Left forelimb (tissue), 1 donor: ENCODE data around the gene PCDHA1.

ENCODE experiments used
- DNase-seq: peaks from one replicate; pipeline ENCODE4 v3.0.0-alpha.2; 2018; ENCODE audit warnings: low spot score

The PCDHA1 gene

DNA sequence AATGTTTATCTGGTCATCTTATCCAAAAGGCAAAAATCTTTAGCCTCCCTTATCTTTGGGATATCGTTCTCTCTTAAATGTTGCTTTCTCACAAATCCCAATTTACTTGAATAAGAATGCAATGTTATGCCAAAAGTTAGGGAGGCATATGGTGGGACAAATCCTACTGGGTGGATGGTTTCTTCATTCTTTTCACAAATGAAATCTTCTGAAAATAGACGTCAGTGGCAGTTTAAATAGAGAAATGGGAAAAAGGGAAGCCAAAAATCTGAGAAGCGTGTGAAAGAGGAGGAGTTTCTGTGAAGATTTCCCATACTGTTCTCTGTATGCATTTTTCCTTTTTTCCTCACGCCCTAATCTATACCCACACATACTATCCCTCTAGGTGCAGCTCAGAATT, 137.7 kb downstream of the PCDHA1 start:
- DNase-seq: no peak

DNA sequence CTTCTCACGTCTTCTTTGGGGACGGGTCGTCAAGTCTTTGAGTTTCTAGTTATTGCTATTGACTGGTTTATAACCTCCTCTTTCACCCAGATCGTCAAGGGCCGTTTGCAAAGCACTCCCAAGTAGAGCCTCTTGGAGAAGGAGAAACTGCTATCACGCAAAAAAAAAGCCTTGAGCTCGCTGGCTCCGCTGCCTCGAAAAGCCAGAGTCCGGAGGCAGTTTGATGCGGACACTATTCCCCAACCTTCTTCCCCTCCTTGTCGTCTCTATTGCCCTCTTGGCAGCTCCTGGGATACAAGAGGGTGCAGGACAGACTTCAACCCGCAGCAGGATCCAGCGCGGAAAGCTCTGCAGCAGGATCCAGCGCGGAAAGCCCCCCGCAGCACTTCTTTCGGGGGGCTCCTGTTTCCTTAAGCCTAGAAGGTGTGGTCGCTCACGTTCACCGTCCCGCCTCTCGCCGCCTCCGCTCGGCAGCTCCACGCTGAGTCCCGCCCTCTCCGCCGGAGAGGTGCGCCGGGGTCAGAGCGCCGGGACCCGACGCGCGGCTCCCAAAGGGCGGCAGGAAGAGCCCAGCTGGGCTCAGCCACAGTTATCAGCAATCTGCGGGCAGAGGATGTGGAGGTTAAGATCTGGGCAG, 140.0 kb downstream of the PCDHA1 start, which contains the start of gene PCDHAC1:
Gene PCDHAC1 (plus strand): TSS at position 494 of the 637 bp plus-strand sequence. CDS start 594 bp downstream, outside the sequence.
- no peak for DNase-seq

GRCh38 chr5:140926443-140927227, 140.7 kb downstream of the PCDHA1 start:
- DNase-seq: peak; percentile 84

- no peak for DNase-seq
These were observed 141.3 kb downstream of the PCDHA1 start for GRCh38 chr5:140927228-140927573.

- no peak for DNase-seq
These were observed 149.1 kb downstream of the PCDHA1 start for GRCh38 chr5:140934964-140935606.

GRCh38 chr5:140946578-140946977, 160.6 kb downstream of the PCDHA1 start:
- DNase-seq: no peak

DNA sequence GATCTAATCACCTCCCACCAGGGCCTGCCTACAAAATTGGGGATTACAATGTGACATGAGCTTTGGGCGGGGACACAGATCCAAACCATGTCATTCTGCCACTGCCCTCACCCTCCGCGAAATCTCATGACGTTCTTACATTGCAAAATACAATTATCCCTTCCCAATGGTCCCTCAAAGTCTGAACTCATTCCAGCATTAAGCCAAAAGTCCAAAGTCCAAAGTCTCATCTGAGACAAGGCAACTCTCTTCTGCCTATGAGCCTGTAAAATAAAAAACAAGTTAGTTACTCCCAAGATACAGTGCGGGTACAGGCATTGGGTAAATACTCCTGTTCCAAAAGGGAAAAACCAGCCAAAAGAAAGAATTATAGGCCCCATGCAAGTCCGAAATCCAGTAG, 165.7 kb downstream of the PCDHA1 start:
- no peak for DNase-seq

GRCh38 chr5:140953234-140953633, 167.3 kb downstream of the PCDHA1 start:
- no peak for DNase-seq

GRCh38 chr5:140962190-140962589, 176.2 kb downstream of the PCDHA1 start:
- no peak for DNase-seq

GRCh38 chr5:140964356-140964755, 178.4 kb downstream of the PCDHA1 start:
- DNase-seq: no peak

DNA sequence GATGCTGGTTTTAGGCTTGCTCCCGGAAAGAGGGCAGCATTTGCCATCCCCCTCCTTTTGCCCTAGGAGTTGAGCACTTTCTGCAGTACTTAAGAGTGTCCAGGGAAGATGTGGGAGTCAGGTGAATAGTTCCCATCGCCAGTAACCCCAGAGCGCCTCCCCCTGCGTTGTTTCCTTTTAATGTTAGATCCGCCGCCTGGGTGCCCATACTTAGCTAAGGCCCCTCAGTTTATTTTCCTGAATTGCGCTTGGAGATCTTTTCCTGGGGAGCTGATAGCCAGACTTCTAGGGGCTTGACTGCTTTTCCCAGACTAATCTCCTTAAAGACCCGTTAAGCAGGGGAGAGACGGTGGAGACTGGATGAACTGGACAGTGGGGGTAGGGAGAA, 180.0 kb downstream of the PCDHA1 start:
- DNase-seq: no peak

GRCh38 chr5:140966293-140967225, 180.6 kb downstream of the PCDHA1 start, which contains the start of gene PCDHAC2:
Gene PCDHAC2 (plus strand): TSS chr5:140966476. CDS start chr5:140966767, 291 bp downstream.
- peak; percentile 72 for DNase-seq

GRCh38 chr5:140967226-140967893, 181.4 kb downstream of the PCDHA1 start:
- no peak for DNase-seq

GRCh38 chr5:140969880-140970279, 183.9 kb downstream of the PCDHA1 start:
- no peak for DNase-seq

GRCh38 chr5:140973550-140973949, 187.6 kb downstream of the PCDHA1 start:
- DNase-seq: no peak

GRCh38 chr5:140977003-140977402, 191.1 kb downstream of the PCDHA1 start:
- DNase-seq: no peak

DNA sequence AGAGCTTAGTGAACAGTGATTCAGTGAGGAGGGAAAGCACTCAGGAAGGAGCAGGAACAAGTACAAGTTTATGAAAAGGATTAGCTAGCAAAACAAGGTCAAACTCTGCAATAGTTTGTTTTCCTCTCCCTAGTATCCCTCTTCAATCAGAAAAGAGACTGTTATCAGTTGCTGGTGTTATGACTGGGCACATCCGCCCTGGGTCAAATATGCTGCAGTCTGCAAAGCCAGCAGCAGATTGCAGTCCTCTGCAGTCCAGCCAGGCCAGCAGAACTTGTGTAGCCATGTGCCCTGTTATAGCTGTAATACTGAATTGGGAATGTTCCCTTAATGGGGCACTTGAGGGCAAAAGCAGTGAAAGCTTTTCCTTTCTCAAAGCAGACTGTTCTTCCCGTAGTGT, 192.3 kb downstream of the PCDHA1 start:
- no peak for DNase-seq

DNA sequence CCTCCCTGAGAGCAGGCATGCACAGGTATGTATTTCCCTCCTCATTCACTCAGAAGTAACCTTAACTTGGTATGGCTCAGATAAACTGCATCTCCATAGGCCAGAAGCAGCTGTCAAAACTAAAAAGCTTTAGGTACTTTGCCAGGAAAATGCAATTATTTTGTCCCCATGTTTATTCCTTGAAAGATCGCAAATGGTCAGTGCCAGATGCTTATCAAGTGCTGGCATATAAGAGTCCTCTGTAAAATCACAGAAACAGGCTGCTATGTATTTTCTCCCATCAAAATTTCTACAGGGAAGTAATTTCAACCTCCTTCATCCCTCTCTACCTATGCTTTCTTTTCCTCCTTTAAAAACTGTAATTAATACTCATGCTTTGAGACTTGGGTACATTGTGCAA, 193.0 kb downstream of the PCDHA1 start:
- DNase-seq: no peak

GRCh38 chr5:140982083-140982716, 196.3 kb downstream of the PCDHA1 start:
- no peak for DNase-seq

DNA sequence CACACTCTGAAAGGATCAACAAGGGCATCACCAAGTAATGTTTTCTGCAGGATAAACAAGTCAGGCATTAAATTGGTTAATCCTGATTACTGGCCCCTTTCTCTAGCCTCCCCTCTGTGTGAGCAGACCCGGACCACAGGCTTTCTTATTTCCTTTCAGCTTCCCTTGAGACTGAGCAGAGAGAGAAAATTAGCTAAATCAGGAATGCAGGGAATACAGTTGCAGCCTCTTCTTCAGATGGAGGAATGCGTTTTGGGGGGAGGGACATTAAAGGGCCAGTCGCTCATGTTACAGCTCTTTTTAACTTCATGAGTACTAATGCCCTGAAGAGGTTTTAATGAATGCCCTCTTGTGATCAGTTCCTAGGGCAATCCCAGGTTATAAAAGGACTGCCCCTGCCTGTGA, 200.2 kb downstream of the PCDHA1 start:
- DNase-seq: no peak

DNA sequence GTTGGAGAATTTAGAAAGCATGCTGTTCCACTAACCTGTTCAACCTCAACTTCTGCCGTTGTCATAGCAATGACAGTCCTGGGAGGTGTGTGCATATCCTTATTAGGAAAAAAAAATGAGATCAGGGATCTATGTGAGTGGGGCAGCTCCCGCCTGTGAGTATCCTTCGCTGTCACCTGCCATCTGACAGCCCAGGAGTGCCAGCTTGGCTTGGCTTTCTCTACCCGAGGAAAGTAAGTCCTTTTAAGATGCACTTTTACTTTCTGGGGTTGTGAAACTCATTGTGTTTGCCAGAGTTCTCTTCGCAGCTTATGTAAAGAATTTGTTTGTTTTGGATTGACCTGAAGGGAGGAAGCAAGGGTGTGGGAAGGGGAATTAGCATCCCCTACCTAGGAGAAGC, 202.2 kb downstream of the PCDHA1 start:
- DNase-seq: no peak
